SK-N-MC (cell line): Measurements from ENCODE around the gene RPL18A.

Source experiments
- EZH2 ChIP-seq: fragments of 200-600 bp; sonication (generic); IDR thresholded peaks from one replicate; pipeline ENCODE4 v1.6.1; 2017; ENCODE audit warnings: antibody characterized with exemption
- FOXP2 ChIP-seq: optimal IDR thresholded peaks from 2 replicates; pipeline ENCODE3; 2011; ENCODE audit warnings: mild to moderate bottlenecking, moderate library complexity; ENCODE audit not compliant: insufficient read depth; ENCODE audit errors: extremely low read length, control extremely low read depth
- POLR2AphosphoS5 ChIP-seq: IDR thresholded peaks from 2 replicates; pipeline ENCODE4 v1.6.1; 2012; ENCODE audit warnings: mild to moderate bottlenecking, low read depth, low read length, borderline replicate concordance

GRCh38 chr19:17869114-17869608 is 9.5 kb downstream of the RPL18A start:
- TF ChIP-seq EZH2 = no peak
- no peak for TF ChIP-seq POLR2AphosphoS5
- no peak for TF ChIP-seq FOXP2
